ENCODE data around the gene IQCH.

Gene IQCH

DNA sequence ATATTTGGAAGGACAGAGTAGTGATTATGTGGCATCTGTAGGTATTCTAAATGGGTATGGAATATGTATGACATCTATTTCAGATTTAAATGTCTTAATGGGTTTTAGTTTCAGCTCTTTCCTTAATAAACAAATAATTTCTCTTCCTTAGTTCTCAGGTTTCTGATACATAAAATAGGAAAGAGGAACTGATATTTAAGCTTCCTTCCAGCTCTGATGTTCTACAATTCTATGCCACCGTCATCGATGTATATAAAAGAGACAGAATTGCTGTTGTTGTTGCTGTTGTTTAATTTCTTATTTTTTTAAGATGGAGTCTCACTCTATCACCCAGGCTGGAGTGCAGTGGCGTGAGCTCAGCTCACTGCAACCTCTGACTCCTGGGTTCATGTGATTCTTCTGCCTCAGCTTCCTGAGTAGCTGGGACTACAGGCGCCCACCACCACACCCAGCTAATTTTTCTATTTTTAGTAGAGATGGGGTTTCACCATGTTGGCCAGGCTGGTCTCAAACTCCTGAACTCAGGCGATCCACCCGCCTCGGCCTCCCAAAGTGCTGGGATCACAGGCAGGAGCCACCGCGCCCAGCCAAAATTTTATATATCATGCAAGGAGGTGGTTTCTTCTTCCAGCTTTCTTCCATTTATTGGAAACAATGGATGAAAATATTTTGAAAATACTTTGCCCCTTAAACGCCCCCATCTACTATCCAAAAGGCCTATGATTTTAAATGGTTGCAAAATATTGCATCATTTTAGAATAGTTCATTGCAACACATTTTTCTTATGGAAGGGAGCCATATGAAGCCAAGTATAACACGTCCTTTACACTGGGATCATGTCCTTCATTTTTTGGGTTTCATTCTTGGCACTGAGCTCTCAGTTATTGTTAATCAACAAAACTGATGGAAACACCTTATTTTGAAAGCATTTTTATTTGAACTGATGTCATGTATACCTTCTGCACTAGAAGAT lies 252.5 kb downstream of the IQCH start:
- Histone ChIP-seq H3K9ac (ENCODE audit: low read depth in 1 of 2, low read length in 2 of 2) (no peak overlapping the region), H3K27ac (ENCODE audit: low read depth in 2 of 2, low read length in 2 of 2) (no peak overlapping the region), H3K36me3 (ENCODE audit: control insufficient read depth in 2 of 2, insufficient read depth in 2 of 2, low read length in 2 of 2) (no peaks in the 10 kb centered on the region), H3K27me3 (ENCODE audit: control insufficient read depth in 2 of 2, insufficient read depth in 2 of 2, low read length in 2 of 2) (no peaks in the 10 kb centered on the region), H3K4me1 (ENCODE audit: control insufficient read depth in 2 of 2, insufficient read depth in 2 of 2, low read length in 2 of 2) (no peaks in the 10 kb centered on the region), H3K4me3 (ENCODE audit: low read length in 2 of 2) (no peak overlapping the region), H3K9me3 (ENCODE audit: control insufficient read depth in 2 of 2, low read length in 2 of 2) (no peaks in the 10 kb centered on the region)

DNA sequence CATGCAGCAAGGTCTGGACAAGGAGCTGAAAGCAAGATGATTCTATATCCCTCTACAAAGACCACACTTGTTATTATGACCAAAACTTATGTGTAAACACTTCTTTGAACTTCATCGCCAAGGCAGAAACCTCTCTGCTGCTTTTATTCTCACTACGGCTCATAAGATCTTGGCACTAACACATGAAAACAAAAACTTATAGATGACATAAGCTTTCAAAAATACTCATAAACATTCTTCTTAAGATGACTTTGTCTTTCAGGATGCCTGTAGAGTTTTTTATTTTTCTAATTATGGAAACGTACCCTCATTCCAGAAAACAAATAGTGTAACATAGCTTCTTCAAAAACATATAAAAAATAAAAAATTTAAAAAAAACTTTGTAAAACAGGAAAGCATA lies 253.8 kb downstream of the IQCH start:
- H3K9me3 ChIP-seq (ENCODE audit: control insufficient read depth in 2 of 2, low read length in 2 of 2) = no peaks in the 10 kb centered on the region
- no peaks in the 10 kb centered on the region for H3K36me3 ChIP-seq (ENCODE audit: control insufficient read depth in 2 of 2, insufficient read depth in 2 of 2, low read length in 2 of 2)
- H3K27me3 ChIP-seq (ENCODE audit: control insufficient read depth in 2 of 2, insufficient read depth in 2 of 2, low read length in 2 of 2) = no peaks in the 10 kb centered on the region
- no peak overlapping the region for H3K4me3 ChIP-seq (ENCODE audit: low read length in 2 of 2)
- H3K9ac ChIP-seq (ENCODE audit: low read depth in 1 of 2, low read length in 2 of 2) = no peak overlapping the region
- H3K4me1 ChIP-seq (ENCODE audit: control insufficient read depth in 2 of 2, insufficient read depth in 2 of 2, low read length in 2 of 2) = no peaks in the 10 kb centered on the region
- H3K27ac ChIP-seq (ENCODE audit: low read depth in 2 of 2, low read length in 2 of 2) = no peak overlapping the region

DNA sequence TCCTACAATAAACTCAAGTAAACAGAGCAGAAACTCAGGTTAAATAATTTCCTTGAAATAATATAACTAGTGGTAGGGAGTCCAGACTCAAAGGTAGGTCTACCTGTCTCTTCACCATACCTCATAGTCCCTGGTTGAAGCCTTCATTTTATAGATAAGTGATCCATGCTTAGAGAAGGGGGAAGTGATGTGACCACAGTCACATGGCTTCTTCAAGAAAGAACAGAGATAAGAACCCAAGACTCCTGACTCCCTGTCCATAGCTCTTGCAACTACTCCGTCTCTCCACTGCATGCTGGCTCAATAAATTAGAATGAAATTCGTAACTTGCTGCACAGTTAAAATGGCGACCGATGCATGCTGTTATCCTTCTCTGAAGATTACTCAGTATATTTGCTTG lies 255.3 kb downstream of the IQCH start:
- no peak overlapping the region for H3K4me3 ChIP-seq (ENCODE audit: low read length in 2 of 2)
- peaks cover 6 to 8% of the 10 kb centered on the region in 2 donors for H3K36me3 ChIP-seq (ENCODE audit: control insufficient read depth in 2 of 2, insufficient read depth in 2 of 2, low read length in 2 of 2)
- no peaks in the 10 kb centered on the region for H3K27me3 ChIP-seq (ENCODE audit: control insufficient read depth in 2 of 2, insufficient read depth in 2 of 2, low read length in 2 of 2)

DNA sequence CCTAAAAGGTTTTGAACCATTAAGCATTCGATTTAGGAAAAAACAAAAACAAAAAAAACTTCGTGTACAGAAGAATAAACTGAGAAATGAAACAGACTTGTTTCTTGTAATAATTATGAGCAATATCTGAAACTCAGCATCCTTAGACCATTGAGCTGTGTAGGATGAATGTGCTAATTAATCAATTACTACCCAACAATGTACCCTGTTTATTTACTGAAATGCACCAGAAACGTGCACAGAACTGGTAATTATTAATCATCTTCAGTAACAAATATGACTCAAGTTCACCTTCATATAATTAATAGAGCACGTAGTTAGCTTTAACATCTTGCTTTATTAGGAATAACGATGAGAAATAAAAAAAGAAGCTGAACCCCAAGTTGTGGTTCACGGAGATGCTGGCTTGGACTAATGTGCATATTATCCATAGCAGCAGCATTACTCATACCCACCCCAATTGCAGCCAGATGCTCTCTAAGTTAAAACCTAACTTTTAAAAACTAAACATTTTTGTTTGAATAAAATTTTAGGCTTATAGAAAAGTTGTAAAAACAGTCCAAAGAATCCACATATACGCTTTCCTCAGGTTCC lies 256.1 kb downstream of the IQCH start:
- H3K27ac ChIP-seq (ENCODE audit: low read depth in 2 of 2, low read length in 2 of 2) = no peak overlapping the region
- no peaks in the 10 kb centered on the region for H3K4me1 ChIP-seq (ENCODE audit: control insufficient read depth in 2 of 2, insufficient read depth in 2 of 2, low read length in 2 of 2)
- no peaks in the 10 kb centered on the region for H3K27me3 ChIP-seq (ENCODE audit: control insufficient read depth in 2 of 2, insufficient read depth in 2 of 2, low read length in 2 of 2)
- no peak overlapping the region for H3K9ac ChIP-seq (ENCODE audit: low read depth in 1 of 2, low read length in 2 of 2)
- peaks cover 6 to 8% of the 10 kb centered on the region in 2 donors for H3K36me3 ChIP-seq (ENCODE audit: control insufficient read depth in 2 of 2, insufficient read depth in 2 of 2, low read length in 2 of 2)
- H3K9me3 ChIP-seq (ENCODE audit: control insufficient read depth in 2 of 2, low read length in 2 of 2) = no peaks in the 10 kb centered on the region
- H3K4me3 ChIP-seq (ENCODE audit: low read length in 2 of 2) = no peak overlapping the region

More for the DNA sequence above, 255.3 kb downstream of the IQCH start:
- Histone ChIP-seq H3K9me3 (ENCODE audit: control insufficient read depth in 2 of 2, low read length in 2 of 2) (no peaks in the 10 kb centered on the region), H3K27ac (ENCODE audit: low read depth in 2 of 2, low read length in 2 of 2) (no peak overlapping the region), H3K4me1 (ENCODE audit: control insufficient read depth in 2 of 2, insufficient read depth in 2 of 2, low read length in 2 of 2) (no peaks in the 10 kb centered on the region), H3K9ac (ENCODE audit: low read depth in 1 of 2, low read length in 2 of 2) (no peak overlapping the region)

DNA sequence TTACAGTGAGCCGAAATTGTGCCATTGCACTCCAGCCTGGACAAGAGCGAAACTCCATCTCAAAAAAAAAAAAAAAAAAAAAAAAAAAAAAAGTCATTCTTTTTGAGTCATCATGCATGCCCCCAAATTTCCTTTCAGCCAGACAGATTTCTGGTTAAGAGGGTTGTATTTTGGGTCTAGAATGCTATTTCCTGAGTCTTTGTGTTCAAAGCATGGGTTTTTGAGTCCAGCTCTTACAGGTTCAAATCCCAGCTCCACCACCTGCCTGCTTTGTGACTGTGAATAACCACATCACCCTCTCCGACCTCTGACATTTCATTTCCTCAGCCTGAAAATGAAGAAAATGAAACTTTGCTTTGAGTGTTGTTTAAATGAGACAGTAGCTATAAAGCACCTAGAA lies 257.0 kb downstream of the IQCH start:
- H3K27ac ChIP-seq (ENCODE audit: low read depth in 2 of 2, low read length in 2 of 2) = no peak overlapping the region
- H3K9me3 ChIP-seq (ENCODE audit: control insufficient read depth in 2 of 2, low read length in 2 of 2) = no peaks in the 10 kb centered on the region
- no peaks in the 10 kb centered on the region for H3K27me3 ChIP-seq (ENCODE audit: control insufficient read depth in 2 of 2, insufficient read depth in 2 of 2, low read length in 2 of 2)
- peaks cover 6 to 8% of the 10 kb centered on the region in 2 donors for H3K36me3 ChIP-seq (ENCODE audit: control insufficient read depth in 2 of 2, insufficient read depth in 2 of 2, low read length in 2 of 2)
- H3K4me3 ChIP-seq (ENCODE audit: low read length in 2 of 2) = no peak overlapping the region
- no peak overlapping the region for H3K9ac ChIP-seq (ENCODE audit: low read depth in 1 of 2, low read length in 2 of 2)
- H3K4me1 ChIP-seq (ENCODE audit: control insufficient read depth in 2 of 2, insufficient read depth in 2 of 2, low read length in 2 of 2) = no peaks in the 10 kb centered on the region

DNA sequence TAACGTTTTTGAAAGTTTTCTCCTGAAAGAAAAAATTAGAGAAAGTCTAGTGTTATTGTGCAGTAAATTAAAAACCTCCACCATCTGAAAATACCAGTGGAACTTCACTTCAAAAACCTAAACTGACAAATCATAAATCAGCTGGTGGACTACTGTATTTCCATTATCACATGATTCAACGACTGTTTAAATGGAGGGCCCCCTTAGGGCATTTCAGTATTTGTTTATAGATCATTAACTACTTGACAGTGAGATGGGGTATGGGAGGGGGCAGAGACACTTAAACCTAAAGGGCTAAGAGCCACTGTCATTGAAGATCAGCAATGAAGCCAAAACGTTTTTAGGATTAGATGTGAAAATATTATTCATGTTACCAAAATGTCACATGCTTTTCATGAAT lies 257.6 kb downstream of the IQCH start:
- H3K4me1 ChIP-seq (ENCODE audit: control insufficient read depth in 2 of 2, insufficient read depth in 2 of 2, low read length in 2 of 2) = no peaks in the 10 kb centered on the region
- H3K4me3 ChIP-seq (ENCODE audit: low read length in 2 of 2) = no peak overlapping the region
- no peaks in the 10 kb centered on the region for H3K27me3 ChIP-seq (ENCODE audit: control insufficient read depth in 2 of 2, insufficient read depth in 2 of 2, low read length in 2 of 2)
- no peaks in the 10 kb centered on the region for H3K9me3 ChIP-seq (ENCODE audit: control insufficient read depth in 2 of 2, low read length in 2 of 2)
- peaks cover 6 to 8% of the 10 kb centered on the region in 2 donors for H3K36me3 ChIP-seq (ENCODE audit: control insufficient read depth in 2 of 2, insufficient read depth in 2 of 2, low read length in 2 of 2)
- no peak overlapping the region for H3K9ac ChIP-seq (ENCODE audit: low read depth in 1 of 2, low read length in 2 of 2)
- H3K27ac ChIP-seq (ENCODE audit: low read depth in 2 of 2, low read length in 2 of 2) = no peak overlapping the region

DNA sequence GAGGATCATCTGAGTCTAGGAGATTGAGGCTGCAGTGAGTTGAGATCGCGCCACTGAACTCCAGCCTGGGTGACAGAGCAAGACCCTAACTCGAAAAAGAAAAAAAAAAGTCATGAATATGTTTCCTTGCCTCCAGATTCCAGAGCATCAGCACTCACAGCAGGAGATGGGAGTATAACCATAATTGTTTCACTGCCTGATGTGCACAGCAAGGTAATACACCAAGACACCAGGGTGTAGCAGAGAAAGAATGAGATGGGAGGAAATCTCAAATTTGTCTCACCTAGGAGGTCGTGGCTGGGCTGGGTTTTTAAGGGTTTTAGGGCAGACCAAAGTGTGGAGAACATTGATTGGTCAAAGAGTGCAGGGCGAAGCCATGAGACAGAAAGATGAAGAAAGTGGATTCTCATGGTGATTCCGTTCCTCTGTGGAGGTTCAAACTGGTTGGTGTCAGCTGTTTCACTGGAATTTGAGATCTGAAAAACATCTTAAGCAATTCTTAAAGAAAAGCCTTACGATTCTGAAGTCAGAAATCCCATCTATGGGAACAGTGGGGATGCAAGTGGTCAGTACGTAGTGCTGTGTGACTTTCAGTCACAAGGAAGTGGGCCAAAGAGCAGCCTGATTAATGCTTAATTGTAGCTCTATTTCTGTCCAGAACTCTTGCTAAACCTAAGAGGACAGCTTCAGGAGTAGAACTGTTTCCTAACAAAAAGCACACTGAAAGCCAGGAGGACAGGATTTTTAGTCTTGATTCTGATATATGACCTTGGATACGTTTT lies 258.5 kb downstream of the IQCH start:
- no peak overlapping the region for H3K4me3 ChIP-seq (ENCODE audit: low read length in 2 of 2)
- no peaks in the 10 kb centered on the region for H3K27me3 ChIP-seq (ENCODE audit: control insufficient read depth in 2 of 2, insufficient read depth in 2 of 2, low read length in 2 of 2)
- H3K9ac ChIP-seq (ENCODE audit: low read depth in 1 of 2, low read length in 2 of 2) = no peak overlapping the region
- no peaks in the 10 kb centered on the region for H3K4me1 ChIP-seq (ENCODE audit: control insufficient read depth in 2 of 2, insufficient read depth in 2 of 2, low read length in 2 of 2)
- H3K36me3 ChIP-seq (ENCODE audit: control insufficient read depth in 2 of 2, insufficient read depth in 2 of 2, low read length in 2 of 2) = peaks cover 6 to 8% of the 10 kb centered on the region in 2 donors
- H3K9me3 ChIP-seq (ENCODE audit: control insufficient read depth in 2 of 2, low read length in 2 of 2) = no peaks in the 10 kb centered on the region
- H3K27ac ChIP-seq (ENCODE audit: low read depth in 2 of 2, low read length in 2 of 2) = no peak overlapping the region

DNA sequence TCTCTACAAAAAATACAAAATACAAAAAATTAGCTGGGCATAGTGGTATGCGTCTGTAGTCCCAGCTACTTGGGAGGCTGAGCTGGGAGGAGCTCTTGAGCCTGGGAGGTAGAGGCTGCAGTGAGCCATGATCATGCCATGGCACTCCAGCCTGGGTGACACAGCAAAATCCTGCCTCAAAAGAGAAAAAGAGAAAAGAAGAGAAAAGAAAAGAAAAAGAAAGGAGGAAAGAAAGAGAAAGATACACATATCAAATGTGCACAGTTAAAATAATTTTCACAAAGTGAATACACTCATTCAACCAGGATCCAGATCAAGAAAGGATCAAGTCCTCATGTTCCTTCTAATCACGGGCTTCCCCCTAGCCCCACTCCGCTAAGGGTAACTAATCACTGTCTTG lies 260.5 kb downstream of the IQCH start:
- H3K36me3 ChIP-seq (ENCODE audit: control insufficient read depth in 2 of 2, insufficient read depth in 2 of 2, low read length in 2 of 2) = peaks cover 6 to 8% of the 10 kb centered on the region in 2 donors
- H3K27me3 ChIP-seq (ENCODE audit: control insufficient read depth in 2 of 2, insufficient read depth in 2 of 2, low read length in 2 of 2) = no peaks in the 10 kb centered on the region
- no peak overlapping the region for H3K27ac ChIP-seq (ENCODE audit: low read depth in 2 of 2, low read length in 2 of 2)

DNA sequence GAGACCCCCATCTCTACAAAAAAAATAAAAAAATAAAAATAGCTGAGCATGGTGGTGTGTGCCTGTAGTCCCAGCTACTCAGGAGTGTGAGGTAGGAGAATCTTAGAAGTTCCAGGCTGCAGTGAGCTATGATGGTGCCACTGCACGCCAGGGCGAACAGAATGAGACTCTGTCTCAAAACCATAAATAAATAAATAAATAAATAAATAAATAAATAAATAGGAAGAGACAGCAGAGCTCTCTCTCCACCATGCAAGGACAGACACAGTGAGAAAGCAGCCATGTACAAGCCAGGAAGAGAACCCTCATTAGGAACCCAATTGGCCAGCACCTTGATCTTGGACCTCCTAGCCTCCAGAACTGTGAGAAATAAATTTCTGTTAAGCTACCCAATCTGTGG lies 261.0 kb downstream of the IQCH start:
- H3K36me3 ChIP-seq (ENCODE audit: control insufficient read depth in 2 of 2, insufficient read depth in 2 of 2, low read length in 2 of 2) = peaks cover 6 to 8% of the 10 kb centered on the region in 2 donors
- no peak overlapping the region for H3K4me3 ChIP-seq (ENCODE audit: low read length in 2 of 2)
- H3K27ac ChIP-seq (ENCODE audit: low read depth in 2 of 2, low read length in 2 of 2) = no peak overlapping the region
- H3K9me3 ChIP-seq (ENCODE audit: control insufficient read depth in 2 of 2, low read length in 2 of 2) = no peaks in the 10 kb centered on the region
- no peaks in the 10 kb centered on the region for H3K27me3 ChIP-seq (ENCODE audit: control insufficient read depth in 2 of 2, insufficient read depth in 2 of 2, low read length in 2 of 2)
- H3K9ac ChIP-seq (ENCODE audit: low read depth in 1 of 2, low read length in 2 of 2) = no peak overlapping the region
- peaks cover 3% of the 10 kb centered on the region in 2 donors for H3K4me1 ChIP-seq (ENCODE audit: control insufficient read depth in 2 of 2, insufficient read depth in 2 of 2, low read length in 2 of 2)

More for the DNA sequence above, 260.5 kb downstream of the IQCH start:
- no peaks in the 10 kb centered on the region for H3K4me1 ChIP-seq (ENCODE audit: control insufficient read depth in 2 of 2, insufficient read depth in 2 of 2, low read length in 2 of 2)
- no peak overlapping the region for H3K9ac ChIP-seq (ENCODE audit: low read depth in 1 of 2, low read length in 2 of 2)
- H3K9me3 ChIP-seq (ENCODE audit: control insufficient read depth in 2 of 2, low read length in 2 of 2) = no peaks in the 10 kb centered on the region
- no peak overlapping the region for H3K4me3 ChIP-seq (ENCODE audit: low read length in 2 of 2)
